8988T (cell line): ENCODE measurements around the gene CACNA2D2.
A peak's percentile ranks its signal among the peaks of the same experiment; 100 is the strongest.

ENCODE experiments used
- DNase-seq: peaks from one replicate; pipeline ENCODE4 v3.0.0; 2011

Gene CACNA2D2

GRCh38 chr3:50340448-50341329 lies 162.7 kb downstream of the CACNA2D2 start, which contains the start of gene RASSF1:
RASSF1 (minus strand) TSS chr3:50340836; CDS start chr3:50340805, 31 bp downstream.
- no peak for DNase-seq

- no peak for DNase-seq
Measured at GRCh38 chr3:50340147-50340447, 163.3 kb downstream of the CACNA2D2 start.

- DNase-seq: no peak
Measured at GRCh38 chr3:50339485-50340146, 163.8 kb downstream of the CACNA2D2 start.

- no peak for DNase-seq
Measured at GRCh38 chr3:50338965-50339364, 164.5 kb downstream of the CACNA2D2 start.

GRCh38 chr3:50337175-50337861 lies 166.1 kb downstream of the CACNA2D2 start:
- peak; percentile 100 for DNase-seq

GRCh38 chr3:50336452-50337174 lies 166.8 kb downstream of the CACNA2D2 start:
- peak; percentile 79 for DNase-seq

- no peak for DNase-seq
Measured at GRCh38 chr3:50334339-50335075, 168.9 kb downstream of the CACNA2D2 start.

GRCh38 chr3:50333744-50334328 lies 169.6 kb downstream of the CACNA2D2 start:
- DNase-seq: no peak

GRCh38 chr3:50331364-50331907 lies 172.0 kb downstream of the CACNA2D2 start:
- no peak for DNase-seq

GRCh38 chr3:50330330-50330729 lies 173.1 kb downstream of the CACNA2D2 start:
- no peak for DNase-seq

GRCh38 chr3:50327943-50328691 lies 175.3 kb downstream of the CACNA2D2 start, which contains the start of gene TUSC2:
TUSC2 (minus strand) TSS chr3:50328223; CDS start chr3:50328099, 124 bp downstream.
- DNase-seq: peak; percentile 99

GRCh38 chr3:50327129-50327528 lies 176.3 kb downstream of the CACNA2D2 start:
- DNase-seq: no peak

- DNase-seq: no peak
Measured at GRCh38 chr3:50326182-50326541, 177.3 kb downstream of the CACNA2D2 start.

- DNase-seq: no peak
Measured at GRCh38 chr3:50325497-50326181, 177.8 kb downstream of the CACNA2D2 start.

- no peak for DNase-seq
Measured at GRCh38 chr3:50325113-50325480, 178.3 kb downstream of the CACNA2D2 start.

GRCh38 chr3:50324351-50325112 lies 178.9 kb downstream of the CACNA2D2 start:
- DNase-seq: peak; percentile 99

GRCh38 chr3:50323614-50324199 lies 179.7 kb downstream of the CACNA2D2 start:
- DNase-seq: no peak

- DNase-seq: no peak
Measured at GRCh38 chr3:50323092-50323600, 180.3 kb downstream of the CACNA2D2 start.
